K562 (cell line): ENCODE results near the gene PAQR8. TPM values are rescaled to one million over a fixed set of nuclear protein-coding genes. Genes with fewer than 3 reads are reported as not detected.

Experiments used
- ARID2 ChIP-seq: fragments of 450-650 bp; IDR thresholded peaks from 2 replicates; pipeline ENCODE4 v1.6.1; 2017; ENCODE audit warnings: antibody characterized with exemption, mild to moderate bottlenecking
- C11orf30 ChIP-seq: fragments of 450-650 bp; IDR thresholded peaks from 2 replicates; pipeline ENCODE4 v1.6.1; 2016; ENCODE audit warnings: low read depth, mild to moderate bottlenecking
- CHD4 ChIP-seq: fragments of 200-600 bp; sonication (generic); IDR thresholded peaks from 3 replicates; pipeline ENCODE4 v1.6.1; 2012; ENCODE audit warnings: low read depth, mild to moderate bottlenecking, mixed read lengths, low read length, inconsistent platforms; ENCODE audit not compliant: insufficient read depth, insufficient replicate concordance, poor library complexity, severe bottlenecking
- EGR1 ChIP-seq: fragments of 450-650 bp; conservative IDR thresholded peaks from 2 replicates; pipeline ENCODE4 v1.6.1; 2017; ENCODE audit warnings: mild to moderate bottlenecking
- HNRNPL ChIP-seq: fragments of 200-400 bp; formaldehyde crosslinking; IDR thresholded peaks from 2 replicates; pipeline ENCODE4 v1.6.1; 2017; ENCODE audit warnings: low read depth, mild to moderate bottlenecking, low read length
- JUND ChIP-seq, 2 experiments: IDR thresholded peaks; 2 replicates in 1 of 2; 3 replicates in 1 of 2; pipeline ENCODE4 v1.6.1; 2011; ENCODE audit warnings: borderline replicate concordance in 2 of 2, low read depth in 2 of 2, low read length in 2 of 2, improper control_type of control experiment in 1 of 2, missing biosample characterization in 1 of 2, missing genetic modification characterization in 1 of 2, missing genetic modification reagents in 1 of 2
- MCM3 ChIP-seq: fragments of 450-650 bp; IDR thresholded peaks from 2 replicates; pipeline ENCODE4 v1.6.1; 2016
- NFIC ChIP-seq: fragments of 450-650 bp; IDR thresholded peaks from 2 replicates; pipeline ENCODE4 v1.6.1; 2017; ENCODE audit warnings: mild to moderate bottlenecking, inconsistent platforms
- PHF21A ChIP-seq: fragments of 450-650 bp; IDR thresholded peaks from 2 replicates; pipeline ENCODE4 v1.6.1; 2017; ENCODE audit warnings: low read depth, borderline replicate concordance
- PRMT5 ChIP-seq: sonication (generic); formaldehyde crosslinking; IDR thresholded peaks from 2 replicates; pipeline ENCODE4 v1.5.0; 2020; ENCODE audit warnings: missing genetic modification reagents
- PYGO2 ChIP-seq: fragments of 450-650 bp; IDR thresholded peaks from 2 replicates; pipeline ENCODE4 v1.6.1; 2016; ENCODE audit warnings: mild to moderate bottlenecking, missing genetic modification characterization, moderate library complexity, missing compliant biosample characterization
- RFX7 ChIP-seq: fragments of 250-450 bp; sonication (Bioruptor Pico); IDR thresholded peaks from 2 replicates; pipeline ENCODE4 v1.5.1; 2021; ENCODE audit warnings: mild to moderate bottlenecking
- RHOXF2B ChIP-seq: fragments of 250-450 bp; sonication (Bioruptor Pico); conservative IDR thresholded peaks from 2 replicates; pipeline ENCODE4 v1.5.1; 2021
- SIN3A ChIP-seq, 2 experiments: fragments of 150-350 bp in 1 of 2; IDR thresholded peaks; 2 replicates each; pipeline ENCODE4 v1.6.1; 2011 to 2016; ENCODE audit warnings: borderline replicate concordance in 2 of 2, low read depth in 2 of 2, low read length in 2 of 2, mild to moderate bottlenecking in 2 of 2, moderate library complexity in 2 of 2; ENCODE audit not compliant: control insufficient read depth in 1 of 2
- SMC3 ChIP-seq: conservative IDR thresholded peaks from 2 replicates; pipeline ENCODE4 v1.6.1; 2011; ENCODE audit warnings: low read depth, low read length, improper control_type of control experiment; ENCODE audit not compliant: insufficient read depth
- SRSF7 ChIP-seq: fragments of 200-400 bp; formaldehyde crosslinking; optimal IDR thresholded peaks from 2 replicates; pipeline ENCODE3; 2017; ENCODE audit warnings: mild to moderate bottlenecking, low read depth, low read length
- TEAD4 ChIP-seq, 2 experiments: sonication (generic) in 1 of 2; formaldehyde crosslinking in 1 of 2; IDR thresholded peaks; 2 replicates each; pipeline versions ENCODE4 v1.6.1 to v1.8.0; 2012 to 2022; ENCODE audit warnings: borderline replicate concordance in 1 of 2, inconsistent platforms in 1 of 2, low read length in 1 of 2, mild to moderate bottlenecking in 1 of 2, missing genetic modification reagents in 1 of 2
- TFAM ChIP-seq: fragments of 250-450 bp; sonication (Bioruptor Pico); conservative IDR thresholded peaks from 2 replicates; pipeline ENCODE4 v1.5.0; 2021; ENCODE audit warnings: mild to moderate bottlenecking, moderate library complexity
- WHSC1 ChIP-seq: IDR thresholded peaks from one replicate; pipeline ENCODE4 v1.6.1; 2012; ENCODE audit warnings: low read length, control low read depth, inconsistent platforms
- ZNF140 ChIP-seq: fragments of 250-450 bp; sonication (Bioruptor Pico); IDR thresholded peaks from 2 replicates; pipeline ENCODE4 v1.8.0; 2021; ENCODE audit warnings: moderate library complexity, mild to moderate bottlenecking, inconsistent platforms
- ZNF143 ChIP-seq: sonication (generic); formaldehyde crosslinking; IDR thresholded peaks from 2 replicates; pipeline ENCODE4 v1.9.0; 2022; ENCODE audit warnings: mild to moderate bottlenecking, missing genetic modification reagents
- ZNF174 ChIP-seq: fragments of 250-450 bp; sonication (Bioruptor Pico); IDR thresholded peaks from 2 replicates; pipeline ENCODE4 v1.4.0; 2020; ENCODE audit warnings: mild to moderate bottlenecking
- ZNF717 ChIP-seq: fragments of 250-450 bp; sonication (Bioruptor Pico); IDR thresholded peaks from 2 replicates; pipeline ENCODE4 v1.5.0; 2021
- ZNF75A ChIP-seq: fragments of 450-650 bp; formaldehyde crosslinking; IDR thresholded peaks from 2 replicates; pipeline ENCODE4 v1.4.0; 2020; ENCODE audit warnings: mild to moderate bottlenecking
- ZNF76 ChIP-seq: fragments of 250-450 bp; sonication (Bioruptor Pico); IDR thresholded peaks from 2 replicates; pipeline ENCODE4 v1.4.0; 2020; ENCODE audit warnings: mild to moderate bottlenecking, moderate library complexity, borderline replicate concordance
- polyA plus RNA-seq, 8 experiments: library from polyadenylated mRNA; depleted of rRNA in 4 of 8; stranded (reverse) in 5 of 8; unstranded in 3 of 8; fragments of >200 nt; fragmentation: Nextera tagmentation in 2 of 8; fragmentation: Illumina TruSeq in 1 of 8; extraction: Ambion mirVana in 2 of 8; extraction: Trizol in 1 of 8; gene quantifications; 2 replicates each; pipeline versions ENCODE4 v1.2.1 to v1.2.3, GENCODE V29; 2011 to 2014; ENCODE audit warnings: inconsistent platforms in 1 of 8, missing spikeins in 1 of 8
- total RNA-seq, 7 experiments: library from RNA; depleted of rRNA in 6 of 7; stranded (reverse); fragments of >200 nt in 6 of 7; fragmentation: Illumina TruSeq in 2 of 7; extraction: Trizol in 2 of 7; gene quantifications; 2 replicates each; pipeline versions ENCODE4 v1.2.1 to v1.2.3, GENCODE V29; 2011 to 2021; ENCODE audit warnings: low replicate concordance in 1 of 7
- TF ChIP-seq, protein P1 (sequence below), 2 experiments: fragments of 450-650 bp in 1 of 2; IDR thresholded peaks; 2 replicates each; pipeline ENCODE4 v1.6.1; 2011 to 2017; ENCODE audit warnings: low read depth in 2 of 2, antibody characterized with exemption in 1 of 2, borderline replicate concordance in 1 of 2, low read length in 1 of 2, mild to moderate bottlenecking in 1 of 2, mixed read lengths in 1 of 2; ENCODE audit not compliant: control insufficient read depth in 1 of 2
- TF ChIP-seq, protein P2 (sequence below): fragments of 250-450 bp; sonication (Bioruptor Pico); IDR thresholded peaks from 2 replicates; pipeline ENCODE4 v1.6.1; 2021; ENCODE audit warnings: mild to moderate bottlenecking

PAQR8 gene
- total and polyA plus RNA-seq, 9 of the 15 experiments (the other 6 are each of a cell fraction or from before 2014, with no cell fraction given), result 1.4 to 10.2 (median 3.5) TPM

GRCh38 chr6:52389264-52389625 lies 27.3 kb downstream of the PAQR8 start (continued):
- TF ChIP-seq, protein P1, sequence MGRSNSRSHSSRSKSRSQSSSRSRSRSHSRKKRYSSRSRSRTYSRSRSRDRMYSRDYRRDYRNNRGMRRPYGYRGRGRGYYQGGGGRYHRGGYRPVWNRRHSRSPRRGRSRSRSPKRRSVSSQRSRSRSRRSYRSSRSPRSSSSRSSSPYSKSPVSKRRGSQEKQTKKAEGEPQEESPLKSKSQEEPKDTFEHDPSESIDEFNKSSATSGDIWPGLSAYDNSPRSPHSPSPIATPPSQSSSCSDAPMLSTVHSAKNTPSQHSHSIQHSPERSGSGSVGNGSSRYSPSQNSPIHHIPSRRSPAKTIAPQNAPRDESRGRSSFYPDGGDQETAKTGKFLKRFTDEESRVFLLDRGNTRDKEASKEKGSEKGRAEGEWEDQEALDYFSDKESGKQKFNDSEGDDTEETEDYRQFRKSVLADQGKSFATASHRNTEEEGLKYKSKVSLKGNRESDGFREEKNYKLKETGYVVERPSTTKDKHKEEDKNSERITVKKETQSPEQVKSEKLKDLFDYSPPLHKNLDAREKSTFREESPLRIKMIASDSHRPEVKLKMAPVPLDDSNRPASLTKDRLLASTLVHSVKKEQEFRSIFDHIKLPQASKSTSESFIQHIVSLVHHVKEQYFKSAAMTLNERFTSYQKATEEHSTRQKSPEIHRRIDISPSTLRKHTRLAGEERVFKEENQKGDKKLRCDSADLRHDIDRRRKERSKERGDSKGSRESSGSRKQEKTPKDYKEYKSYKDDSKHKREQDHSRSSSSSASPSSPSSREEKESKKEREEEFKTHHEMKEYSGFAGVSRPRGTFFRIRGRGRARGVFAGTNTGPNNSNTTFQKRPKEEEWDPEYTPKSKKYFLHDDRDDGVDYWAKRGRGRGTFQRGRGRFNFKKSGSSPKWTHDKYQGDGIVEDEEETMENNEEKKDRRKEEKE (IDR thresholded peaks at IDR 0.05; ENCODE audit: borderline replicate concordance in 1 of 2, control insufficient read depth in 1 of 2, low read depth in 2 of 2, low read length in 1 of 2), result no peak
- TF ChIP-seq ZNF75A (CRISPR knock-in tag) (no peak), PYGO2 (no peak), ZNF140 (CRISPR knock-in tag) (no peak), HNRNPL (no peak), ZNF174 (CRISPR knock-in tag) (no peak), RFX7 (CRISPR knock-in tag) (no peak), RHOXF2B (CRISPR knock-in tag) (no peak), PHF21A (no peak), PRMT5 (no peak), SIN3A (IDR thresholded peaks at IDR 0.05; ENCODE audit: borderline replicate concordance in 2 of 2, control insufficient read depth in 1 of 2, low read depth in 2 of 2, low read length in 2 of 2) (no peak), WHSC1 (no peak), ZNF76 (no peak), TFAM (CRISPR knock-in tag) (no peak), MCM3 (no peak), ZNF143 (no peak), SRSF7 (no peak), JUND (IDR thresholded peaks at IDR 0.05; ENCODE audit: borderline replicate concordance, low read depth, low read length) (peak; percentile 16; the same call in 1 of the 2 replicates), JUND (tag; IDR thresholded peaks at IDR 0.05; ENCODE audit: borderline replicate concordance, low read depth, low read length) (no peak; the same call in 2 of the 3 replicates), C11orf30 (no peak), CHD4 (no peak), EGR1 (peak; percentile 60), NFIC (peak; percentile 9; the same call in 1 of the 2 replicates), ZNF717 (CRISPR knock-in tag) (no peak), TEAD4 (IDR thresholded peaks at IDR 0.05; ENCODE audit: low read length) (peak; percentile 78), TEAD4 (CRISPR knock-in tag; IDR thresholded peaks at IDR 0.05; ENCODE audit: borderline replicate concordance) (no peak), SMC3 (no peak), ARID2 (no peak)
- TF ChIP-seq, protein P2, sequence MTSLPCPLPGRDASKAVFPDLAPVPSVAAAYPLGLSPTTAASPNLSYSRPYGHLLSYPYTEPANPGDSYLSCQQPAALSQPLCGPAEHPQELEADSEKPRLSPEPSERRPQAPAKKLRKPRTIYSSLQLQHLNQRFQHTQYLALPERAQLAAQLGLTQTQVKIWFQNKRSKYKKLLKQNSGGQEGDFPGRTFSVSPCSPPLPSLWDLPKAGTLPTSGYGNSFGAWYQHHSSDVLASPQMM (CRISPR knock-in tag), result no peak
